GM18868 (cell line): ENCODE data around the gene DMD.
A peak's percentile ranks its signal among the peaks of the same experiment; 100 is the strongest.

Experiments
- ATAC-seq: cut with Tn5 transposase; IDR thresholded peaks from one replicate; pipeline ENCODE4 v1.9.1; 2021; ENCODE audit warnings: mild to moderate bottlenecking, moderate library complexity; ENCODE audit not compliant: unreplicated experiment

DMD gene

DNA sequence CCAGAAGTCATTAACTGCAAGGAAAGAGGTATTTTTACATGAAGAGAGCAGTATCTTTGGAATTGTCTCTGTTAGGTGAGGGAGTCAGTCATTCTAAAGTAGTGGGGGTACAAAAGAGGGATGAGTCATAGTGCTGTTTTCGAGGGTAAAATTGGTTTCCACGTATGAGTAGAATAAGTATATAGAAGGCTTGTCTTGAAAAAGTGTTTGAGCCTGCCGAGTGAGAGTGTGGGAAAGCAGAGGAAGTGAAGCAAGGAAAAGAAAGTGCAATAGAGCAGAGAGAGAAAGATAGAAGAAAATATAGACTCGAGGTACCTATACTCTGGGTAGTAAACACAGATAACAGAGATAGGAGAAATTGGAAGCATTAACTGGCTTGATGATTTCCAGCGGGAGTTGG lies 696.4 kb downstream of the DMD start:
- ATAC-seq = peak; percentile 99

- no peak for ATAC-seq
Measured at GRCh38 chrX:32501606-32502005, 709.7 kb downstream of the DMD start.

DNA sequence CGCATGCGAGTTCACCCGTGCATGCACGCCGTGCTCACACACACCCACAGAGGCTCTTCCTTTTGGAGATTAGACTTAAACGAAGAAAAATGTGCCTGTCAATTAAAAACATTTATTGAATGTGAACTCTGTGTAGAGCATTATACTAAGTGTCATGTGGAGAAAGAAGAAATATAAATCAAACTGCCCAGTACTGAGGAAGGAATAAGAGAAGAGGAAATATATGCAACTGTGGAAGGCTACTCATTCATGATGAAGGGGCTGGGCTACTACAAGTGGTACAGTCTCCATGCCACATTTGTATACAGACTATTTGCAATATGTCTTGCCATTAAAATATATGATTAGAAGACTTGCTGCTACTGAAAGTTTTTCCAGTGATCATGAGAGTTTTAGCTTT lies 714.7 kb downstream of the DMD start:
- no peak for ATAC-seq

DNA sequence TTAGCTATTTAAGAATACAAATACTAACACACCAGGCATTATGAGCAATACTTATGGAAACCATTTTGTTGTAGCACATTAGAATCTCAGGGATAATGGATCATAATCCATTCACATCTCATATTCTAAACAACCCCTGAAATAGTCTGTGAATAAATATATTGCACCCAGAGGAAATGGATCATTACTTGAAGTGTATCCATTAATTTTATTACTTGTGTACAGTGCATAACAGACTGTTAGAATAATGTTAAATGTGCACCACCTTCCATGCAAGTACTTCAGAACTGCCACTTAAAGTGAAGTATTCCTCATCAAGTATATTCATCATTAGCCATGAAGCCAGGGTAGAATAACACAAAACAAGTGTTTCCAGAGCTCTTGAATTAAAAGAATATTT lies 715.5 kb downstream of the DMD start:
- ATAC-seq = no peak

DNA sequence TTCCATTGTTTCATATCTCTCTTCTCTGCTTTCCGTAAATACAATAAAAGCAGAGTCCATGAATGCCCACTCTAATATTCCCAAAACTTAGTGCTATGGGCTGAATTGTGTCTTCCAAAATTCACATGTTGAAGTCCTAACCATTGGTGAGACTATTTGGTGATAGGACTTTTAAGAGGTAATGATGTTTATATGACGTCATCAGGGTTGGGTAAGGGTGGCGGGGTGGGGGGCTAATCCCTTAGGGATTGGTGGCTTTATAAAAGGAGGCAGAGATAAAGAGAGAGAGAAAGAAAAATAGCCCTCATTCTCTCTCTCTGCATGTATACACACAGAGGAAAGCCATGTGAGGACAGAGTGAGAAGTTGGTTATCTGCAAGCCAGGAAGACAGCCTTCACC lies 722.2 kb downstream of the DMD start:
- no peak for ATAC-seq

- ATAC-seq = no peak
Measured at GRCh38 chrX:32483534-32484136, 727.7 kb downstream of the DMD start.

GRCh38 chrX:32480019-32480418 lies 731.3 kb downstream of the DMD start:
- ATAC-seq = peak; percentile 45

- no peak for ATAC-seq
Measured at GRCh38 chrX:32472364-32472763, 739.0 kb downstream of the DMD start.

DNA sequence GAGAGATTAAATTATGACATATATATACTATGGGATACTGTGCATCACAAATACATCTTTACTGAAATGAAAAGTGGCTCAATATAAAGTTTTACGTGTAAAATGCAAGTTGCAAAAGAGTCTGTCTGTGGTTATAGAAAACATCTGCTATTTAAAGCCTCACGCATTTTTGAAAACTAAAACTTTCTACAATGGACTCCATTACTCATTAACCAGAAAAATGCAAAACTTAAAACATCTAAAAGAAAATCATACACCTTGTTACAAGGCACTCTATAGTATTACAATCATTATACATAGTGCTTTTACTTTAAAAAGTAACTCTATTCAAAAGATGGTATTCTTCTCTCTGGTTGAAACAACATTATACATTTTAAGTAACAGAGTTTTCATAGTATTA lies 755.6 kb downstream of the DMD start:
- no peak for ATAC-seq

- ATAC-seq = no peak
Measured at GRCh38 chrX:32451954-32452695, 759.2 kb downstream of the DMD start.

- ATAC-seq = peak; percentile 71
Measured at GRCh38 chrX:32448945-32449344, 762.4 kb downstream of the DMD start.

DNA sequence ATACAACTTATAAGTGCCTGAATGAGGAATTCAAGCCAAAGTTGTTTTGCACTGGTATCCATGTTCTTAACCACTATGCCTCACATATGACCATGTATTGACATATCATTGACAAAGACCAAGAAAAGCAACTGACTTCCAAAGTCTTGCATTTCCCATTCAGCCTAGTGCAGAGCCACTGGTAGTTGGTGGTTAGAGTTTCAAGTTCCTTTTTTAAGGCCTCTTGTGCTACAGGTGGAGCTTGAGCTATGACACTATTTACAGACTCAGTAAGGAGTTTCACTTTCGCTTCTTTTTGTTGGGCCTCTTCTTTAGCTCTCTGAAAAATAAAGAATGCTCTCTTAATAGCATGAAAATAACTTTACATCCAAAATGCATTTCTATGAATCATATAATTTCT lies 763.0 kb downstream of the DMD start:
- peak; percentile 98 for ATAC-seq

DNA sequence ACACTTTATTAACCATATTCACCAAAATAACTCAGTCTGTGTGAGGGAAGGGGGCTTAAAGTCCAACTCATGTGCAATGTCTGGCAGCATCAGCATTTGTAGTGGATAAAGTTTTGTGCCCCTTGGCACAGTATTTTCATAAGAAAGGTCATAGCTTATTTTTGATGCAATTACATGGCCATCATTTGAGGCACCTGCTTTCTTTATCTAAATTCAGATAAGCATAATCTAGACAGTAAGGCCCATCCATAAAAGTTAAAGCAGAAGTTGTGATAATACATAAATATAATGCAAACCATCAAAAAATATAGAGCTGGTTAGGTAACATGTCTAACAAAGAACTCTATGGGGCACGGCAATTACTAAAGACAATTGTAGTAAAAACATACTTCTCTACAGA lies 763.7 kb downstream of the DMD start:
- ATAC-seq = no peak

- ATAC-seq = no peak
Measured at GRCh38 chrX:32443841-32444240, 767.5 kb downstream of the DMD start.

GRCh38 chrX:32421266-32421665 lies 790.1 kb downstream of the DMD start:
- ATAC-seq = no peak

- peak; percentile 61 for ATAC-seq
Measured at GRCh38 chrX:32408389-32408788, 803.0 kb downstream of the DMD start.

- ATAC-seq = peak; percentile 95
Measured at GRCh38 chrX:32397562-32398216, 813.7 kb downstream of the DMD start.

DNA sequence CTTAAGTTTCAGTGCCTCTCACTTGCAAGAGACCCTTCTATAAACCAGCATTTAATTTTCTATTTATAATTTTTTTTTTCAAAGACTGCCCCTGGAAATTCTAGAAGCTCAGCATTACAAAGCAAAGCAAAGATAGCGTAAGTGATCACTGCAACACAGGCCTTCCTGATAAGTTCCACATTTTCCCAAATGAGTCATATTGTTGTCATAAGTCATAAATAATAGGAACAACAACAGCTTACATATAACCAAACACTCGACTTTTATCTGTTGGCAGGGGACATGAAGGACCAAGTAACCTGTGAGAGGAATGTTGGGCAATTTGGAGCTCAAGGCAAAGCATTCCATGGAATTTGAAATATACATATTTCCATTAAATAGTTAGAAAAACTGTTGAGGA lies 815.5 kb downstream of the DMD start:
- ATAC-seq = no peak

- ATAC-seq = no peak
Measured at GRCh38 chrX:32392655-32393054, 818.7 kb downstream of the DMD start.

- ATAC-seq = no peak
Measured at GRCh38 chrX:32370456-32371205, 840.7 kb downstream of the DMD start.

DNA sequence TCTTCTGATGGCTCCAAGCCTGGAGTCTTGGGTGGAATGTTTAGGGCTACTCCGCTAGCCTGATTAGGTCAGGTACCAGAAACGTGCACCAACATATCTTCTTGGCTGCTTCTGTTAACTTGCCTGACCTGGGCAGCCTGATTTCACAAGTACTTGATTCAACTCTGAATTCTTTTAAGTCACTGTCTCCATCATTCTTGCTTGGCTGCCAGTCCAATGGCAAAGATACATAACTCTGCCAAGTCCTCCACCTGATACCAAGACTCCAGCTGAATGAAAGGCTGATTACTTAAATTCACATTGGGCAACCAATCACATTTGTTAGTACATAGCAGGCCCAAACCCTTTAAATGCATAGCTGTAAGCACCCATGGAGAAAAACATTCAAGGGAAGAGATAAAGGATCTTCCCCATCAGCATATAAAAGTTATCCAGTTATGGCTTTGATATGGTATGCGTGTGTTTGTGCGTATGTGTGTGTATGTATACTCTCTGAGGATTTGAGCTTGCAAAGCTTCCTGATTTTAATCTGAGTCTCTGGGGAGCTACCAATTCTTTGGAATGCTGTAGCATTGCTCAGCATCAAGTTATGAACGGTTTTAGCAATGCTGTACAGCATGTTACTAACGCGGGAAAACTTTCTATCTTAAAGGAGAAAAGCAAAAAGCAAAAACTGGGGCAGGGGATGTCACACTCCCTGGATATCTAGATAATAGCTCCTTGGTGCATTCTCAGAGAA lies 917.2 kb downstream of the DMD start:
- ATAC-seq = no peak
